GM19438 (cell line): ENCODE results near the gene IQGAP3.

ENCODE experiments used
- ATAC-seq: cut with Tn5 transposase; IDR thresholded peaks from one replicate; pipeline ENCODE4 v1.9.1; 2021; ENCODE audit warnings: low read depth; ENCODE audit not compliant: unreplicated experiment

Gene IQGAP3

DNA sequence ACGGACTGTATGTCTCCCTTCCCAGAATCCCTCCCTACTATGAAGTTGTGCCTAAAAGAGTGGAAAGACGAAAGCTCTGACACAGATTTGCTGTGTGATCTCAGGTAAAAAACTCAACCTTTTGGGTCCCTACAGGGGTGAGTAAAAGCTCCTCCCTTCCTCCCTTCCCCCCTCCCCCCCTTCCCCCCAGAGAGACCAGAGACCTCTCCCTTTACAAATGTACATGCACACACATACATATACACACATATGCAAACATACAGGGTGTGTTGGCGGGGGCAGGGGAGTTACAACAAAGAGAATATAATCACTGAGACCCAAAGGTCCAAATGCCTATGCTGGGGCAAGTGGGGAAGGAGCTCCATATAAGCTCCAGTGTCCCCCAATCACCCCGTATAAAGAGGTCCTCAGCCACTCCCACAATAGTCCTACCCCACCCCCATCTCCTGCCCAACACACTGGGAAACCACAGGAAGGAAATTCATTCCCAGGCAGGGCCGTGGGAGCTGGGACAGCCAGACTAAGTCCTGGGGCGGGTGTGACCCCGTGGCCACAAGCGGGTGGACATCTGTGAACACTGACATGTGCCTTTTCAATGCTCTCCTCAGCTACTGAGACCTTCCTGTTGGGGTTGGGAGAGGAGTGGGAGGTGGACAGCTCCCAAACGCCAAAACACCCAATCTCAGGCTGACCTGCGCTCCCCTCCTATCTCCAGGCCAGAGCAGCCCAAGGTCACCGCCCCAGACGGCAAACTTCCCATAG lies 73.8 kb downstream of the IQGAP3 start:
- ATAC-seq: no peak

DNA sequence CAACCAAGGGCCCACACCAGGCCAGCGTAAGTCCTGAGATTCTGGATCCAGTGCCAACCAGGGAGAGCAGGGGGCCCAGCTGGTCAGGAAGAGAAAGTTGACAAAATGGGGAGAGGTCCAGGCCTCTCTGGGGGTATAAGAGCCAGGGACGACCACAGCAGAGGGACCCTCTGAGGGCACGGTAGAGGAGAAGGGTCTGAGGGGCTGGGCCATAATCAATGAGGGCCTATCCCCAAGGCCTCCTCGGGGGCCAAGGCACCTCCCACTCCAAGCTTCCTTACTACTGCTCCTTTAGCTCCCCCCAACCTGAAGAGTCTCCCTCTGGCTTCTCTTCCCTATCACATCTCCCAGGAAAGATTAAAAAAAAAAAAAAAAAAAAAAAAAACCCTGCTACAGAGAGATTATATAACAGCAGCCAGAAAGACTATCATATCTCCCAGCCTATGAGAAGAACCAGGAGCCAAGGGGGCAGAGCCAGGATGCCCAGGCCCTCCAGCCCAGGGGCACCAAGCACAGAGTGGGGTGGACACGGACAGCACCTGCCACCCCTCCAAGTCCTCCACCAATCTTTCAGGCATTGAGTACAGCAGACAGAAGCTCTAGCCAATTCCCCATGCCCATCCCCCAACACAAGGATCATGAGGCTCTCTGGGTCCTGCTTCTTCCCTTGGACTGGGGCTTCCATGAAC lies 74.5 kb downstream of the IQGAP3 start:
- no peak for ATAC-seq

DNA sequence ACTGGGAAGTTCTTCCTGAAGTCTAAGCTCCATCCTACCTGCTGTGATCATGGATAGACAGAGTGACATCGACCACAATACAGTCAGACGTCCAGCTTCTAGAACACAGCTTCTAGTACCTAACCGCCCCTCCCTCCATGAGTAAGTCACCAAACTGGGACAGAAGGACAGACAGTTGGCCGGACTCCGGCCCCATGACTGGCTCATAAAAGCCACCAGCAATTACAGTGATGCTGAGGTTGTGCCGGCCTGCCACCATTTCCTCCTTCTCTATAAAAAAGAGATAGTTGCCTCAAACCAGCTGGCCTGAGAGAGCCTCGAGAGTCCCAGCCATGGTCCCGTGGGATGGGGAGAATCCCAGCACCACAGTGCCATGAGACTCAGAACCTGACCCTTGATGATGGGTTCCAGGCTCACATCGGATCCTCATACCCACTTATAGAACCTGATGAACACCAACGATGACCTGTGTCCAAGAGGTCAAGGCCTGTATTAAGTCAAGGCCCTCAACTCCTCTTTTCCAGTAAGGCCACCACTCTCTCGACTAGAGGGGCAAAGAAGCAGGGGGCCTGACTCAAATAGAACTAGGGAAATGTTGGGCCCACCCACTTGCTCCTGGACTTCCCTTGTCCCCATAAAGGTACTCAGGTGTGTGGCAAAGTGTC lies 75.2 kb downstream of the IQGAP3 start:
- ATAC-seq: no peak

DNA sequence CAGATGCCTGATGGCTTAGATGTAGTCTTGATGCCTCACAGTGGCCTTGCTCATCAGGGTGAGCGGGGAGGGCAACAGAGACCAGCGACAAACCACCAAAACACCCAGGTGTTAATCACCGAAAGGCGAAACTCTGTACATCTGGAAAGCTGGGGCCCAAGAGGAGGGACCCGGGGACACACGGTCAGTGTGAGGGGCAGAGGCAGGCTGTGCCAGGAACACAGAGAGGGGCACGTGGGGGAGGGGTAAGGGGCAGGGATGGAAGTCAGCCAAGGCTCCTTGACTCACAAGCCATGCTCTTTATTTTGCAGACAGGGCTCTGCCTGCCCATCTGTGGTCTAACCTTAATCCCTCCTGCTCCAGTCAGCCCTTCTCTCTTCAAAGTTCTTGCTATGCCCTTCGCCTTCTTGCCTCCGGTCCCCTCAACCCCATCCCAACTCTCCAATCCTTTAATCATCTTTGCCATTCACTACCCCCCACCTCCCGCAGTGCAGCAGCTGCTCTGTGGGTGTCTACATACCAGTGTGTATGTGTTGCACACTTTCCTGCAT lies 76.1 kb downstream of the IQGAP3 start:
- ATAC-seq: no peak

DNA sequence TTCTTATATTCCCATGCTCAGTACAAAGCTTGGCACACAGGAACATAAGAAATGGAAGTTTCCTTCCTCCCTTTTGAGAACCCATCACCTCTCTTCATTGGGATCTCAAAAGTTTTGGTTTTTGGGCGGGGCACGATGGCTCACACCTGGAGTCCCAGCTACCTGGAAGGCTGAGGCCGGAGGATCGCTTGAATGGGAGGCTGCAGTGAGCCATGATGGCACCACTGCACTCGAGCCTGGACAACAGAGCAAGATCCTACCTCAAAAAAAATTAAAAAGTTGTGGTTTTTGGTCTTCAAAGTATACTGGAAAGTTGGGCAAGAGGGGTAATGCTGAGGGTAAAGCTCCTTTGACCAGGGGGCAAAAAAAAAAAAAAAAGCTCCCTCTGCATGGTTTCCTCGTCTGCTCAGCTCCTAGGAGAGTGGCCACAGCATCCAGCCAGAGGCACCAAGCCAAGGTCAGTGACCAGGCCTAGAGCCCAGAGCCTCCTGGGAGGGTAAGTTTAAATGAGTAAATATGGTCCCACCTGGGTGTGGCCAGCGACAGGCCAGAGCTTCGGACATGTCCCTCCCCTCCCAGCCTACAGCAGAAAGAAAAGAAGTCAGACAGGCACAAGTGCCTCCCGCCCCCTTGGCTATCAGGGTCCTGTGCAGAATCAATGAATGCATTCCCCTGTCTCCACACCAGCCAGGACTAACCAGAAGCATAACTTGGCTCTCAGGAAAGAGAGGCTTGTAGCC lies 76.8 kb downstream of the IQGAP3 start:
- ATAC-seq: no peak

DNA sequence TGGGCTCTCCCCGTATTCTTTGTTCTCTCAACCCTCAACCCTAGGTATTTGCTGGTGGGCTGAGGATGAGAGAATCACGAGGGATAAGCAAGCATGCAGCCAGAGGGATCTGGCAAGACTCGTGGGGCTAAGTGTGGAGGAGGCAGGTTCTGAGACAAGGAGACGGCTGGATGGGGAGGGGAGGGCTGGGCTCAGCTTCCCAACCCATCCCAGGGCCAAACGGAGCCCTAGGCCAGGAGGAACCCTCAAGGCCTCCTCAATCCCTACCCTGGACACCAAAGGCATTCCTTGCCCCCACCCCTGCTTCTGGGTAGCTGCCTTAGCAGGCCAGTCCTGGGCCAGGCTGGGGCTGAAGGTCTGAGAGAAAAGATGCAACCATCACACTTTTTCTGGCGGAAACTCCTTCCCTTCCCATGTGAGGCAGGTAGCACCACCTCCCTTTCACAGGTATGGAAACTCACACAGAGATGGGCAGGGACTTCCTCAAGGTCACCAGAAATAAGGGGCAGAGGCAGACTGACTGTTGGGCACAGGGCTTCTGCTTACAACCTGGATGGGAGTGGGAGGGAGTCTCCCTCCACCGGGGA lies 78.0 kb downstream of the IQGAP3 start:
- ATAC-seq: no peak

DNA sequence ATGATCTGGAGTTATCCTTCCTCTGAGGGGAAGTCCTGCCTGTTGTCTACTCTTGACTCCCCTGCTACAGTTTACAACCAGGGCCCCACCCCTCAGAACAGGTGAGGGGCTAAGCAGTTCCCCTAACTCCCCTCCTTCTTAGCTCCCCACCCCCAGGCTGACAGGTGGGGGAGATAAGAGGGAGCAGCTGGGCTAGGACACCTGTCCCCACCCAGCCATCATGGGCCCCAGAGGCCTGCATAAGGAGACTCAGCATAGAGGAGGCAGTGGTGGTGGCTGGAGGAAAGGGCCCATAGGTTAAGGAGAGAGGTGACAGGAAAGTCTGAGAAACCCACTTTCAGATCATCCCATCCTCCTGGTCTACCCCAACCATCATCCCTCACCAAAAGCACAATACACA lies 78.6 kb downstream of the IQGAP3 start:
- ATAC-seq: no peak

DNA sequence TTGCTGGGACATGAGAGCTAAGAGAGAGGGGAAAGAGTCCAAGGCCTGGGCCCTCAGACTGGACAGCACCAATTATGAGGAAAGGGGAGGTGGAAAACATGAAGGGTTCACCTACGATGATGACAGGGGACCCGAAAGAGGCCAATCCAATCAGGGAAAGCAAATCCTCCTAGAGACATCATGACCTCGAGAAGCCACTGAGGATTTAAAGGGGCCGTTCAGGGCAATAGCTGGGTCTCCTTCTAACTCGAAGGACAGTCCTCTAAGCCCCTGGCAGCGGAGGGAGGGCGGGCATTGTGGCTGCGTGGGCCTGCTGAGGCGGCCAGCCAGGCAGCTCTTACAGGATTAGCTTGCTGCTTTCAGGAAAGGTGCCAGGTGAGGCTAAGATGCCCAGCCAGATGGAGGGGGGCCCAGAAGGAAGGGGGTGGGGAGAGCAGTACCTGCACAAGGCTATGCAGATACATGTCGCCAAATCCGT lies 79.2 kb downstream of the IQGAP3 start:
- no peak for ATAC-seq

DNA sequence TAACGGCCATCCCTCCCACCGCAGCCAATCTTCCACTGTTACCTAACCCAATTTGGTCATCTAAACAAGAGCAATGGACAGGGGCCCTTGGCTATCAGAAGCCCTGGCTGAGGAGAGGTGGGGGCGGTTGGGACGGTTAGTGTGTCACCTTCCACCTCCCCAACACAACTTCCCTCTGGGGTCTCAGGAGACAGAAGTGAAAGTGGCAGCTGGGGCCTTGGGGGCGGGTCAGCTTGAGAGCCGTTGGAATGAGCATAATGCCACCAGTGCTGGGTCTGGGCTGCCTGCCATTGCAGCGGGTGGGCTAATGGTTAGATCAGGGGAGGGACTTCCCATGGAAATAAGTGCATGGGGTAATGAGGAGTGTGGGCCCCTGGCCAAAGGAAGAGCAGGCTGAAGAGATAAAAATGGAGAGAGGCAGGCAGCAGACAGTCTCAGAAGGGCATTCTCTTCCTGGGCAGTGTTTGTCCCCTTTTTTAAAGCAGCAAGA lies 79.7 kb downstream of the IQGAP3 start:
- no peak for ATAC-seq

DNA sequence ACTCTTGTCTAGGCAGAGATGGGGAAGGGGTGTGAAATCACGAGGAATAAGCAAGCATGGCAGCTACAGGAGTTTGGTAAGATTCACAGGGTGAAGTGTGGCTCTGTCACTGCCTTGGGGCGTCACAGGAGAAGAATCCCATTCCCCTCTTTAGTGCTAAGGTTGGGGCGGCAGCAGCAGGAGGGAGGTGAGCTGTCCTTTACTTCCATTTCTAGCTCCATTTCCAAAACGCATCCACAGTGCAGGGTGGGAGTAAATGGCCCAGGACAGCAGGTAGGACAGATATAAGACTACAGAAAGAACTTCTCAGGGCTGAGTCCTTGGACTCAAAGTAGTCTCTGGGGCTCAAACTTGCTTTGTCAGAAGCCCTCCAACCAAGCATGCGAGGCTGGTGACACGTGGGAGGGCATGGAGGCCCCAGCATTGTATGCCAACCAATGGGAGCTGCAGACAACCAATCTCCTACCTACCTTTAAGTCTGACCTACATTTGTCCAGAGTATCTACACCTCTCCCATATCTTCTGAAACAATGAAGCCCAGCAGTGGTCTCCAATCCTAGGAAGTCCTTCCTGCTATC lies 80.3 kb downstream of the IQGAP3 start:
- no peak for ATAC-seq

DNA sequence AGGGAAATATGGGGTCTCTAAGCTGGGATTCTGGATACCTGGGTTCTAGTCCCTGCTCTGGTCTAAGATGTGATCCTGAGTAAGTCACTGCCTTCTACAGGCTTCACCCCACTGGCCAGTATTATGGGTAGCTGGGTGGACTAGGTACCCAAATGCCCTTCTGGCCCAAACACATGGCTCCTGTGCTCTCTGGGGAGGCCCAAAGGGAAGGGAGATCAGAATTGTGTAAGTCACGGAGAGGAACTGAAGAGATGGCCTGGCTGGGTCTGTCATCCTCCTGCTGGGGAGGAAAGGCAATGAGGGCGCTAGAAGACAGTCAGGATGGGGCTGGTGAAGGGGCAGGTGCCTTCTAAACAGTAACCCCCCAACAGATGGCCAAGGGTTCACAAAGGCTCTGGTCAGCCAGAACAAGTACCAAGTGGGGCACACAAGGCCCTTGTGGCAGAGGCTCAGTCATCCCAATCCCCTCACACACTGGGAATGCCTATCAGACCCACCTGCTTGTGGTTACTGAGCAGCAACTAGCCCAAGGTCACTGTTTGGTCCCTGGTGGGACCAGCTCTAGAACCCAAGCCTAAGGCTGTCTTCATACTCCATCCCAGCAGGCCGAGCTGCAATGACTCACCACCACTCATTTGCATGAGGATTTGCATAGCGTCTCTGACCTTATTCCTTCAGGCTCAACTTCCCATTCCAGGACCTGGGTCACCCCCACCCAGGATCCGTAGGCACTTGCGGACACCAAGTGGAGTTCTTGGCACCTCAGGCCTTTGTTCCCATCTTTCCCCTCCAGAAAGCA lies 81.0 kb downstream of the IQGAP3 start:
- no peak for ATAC-seq

DNA sequence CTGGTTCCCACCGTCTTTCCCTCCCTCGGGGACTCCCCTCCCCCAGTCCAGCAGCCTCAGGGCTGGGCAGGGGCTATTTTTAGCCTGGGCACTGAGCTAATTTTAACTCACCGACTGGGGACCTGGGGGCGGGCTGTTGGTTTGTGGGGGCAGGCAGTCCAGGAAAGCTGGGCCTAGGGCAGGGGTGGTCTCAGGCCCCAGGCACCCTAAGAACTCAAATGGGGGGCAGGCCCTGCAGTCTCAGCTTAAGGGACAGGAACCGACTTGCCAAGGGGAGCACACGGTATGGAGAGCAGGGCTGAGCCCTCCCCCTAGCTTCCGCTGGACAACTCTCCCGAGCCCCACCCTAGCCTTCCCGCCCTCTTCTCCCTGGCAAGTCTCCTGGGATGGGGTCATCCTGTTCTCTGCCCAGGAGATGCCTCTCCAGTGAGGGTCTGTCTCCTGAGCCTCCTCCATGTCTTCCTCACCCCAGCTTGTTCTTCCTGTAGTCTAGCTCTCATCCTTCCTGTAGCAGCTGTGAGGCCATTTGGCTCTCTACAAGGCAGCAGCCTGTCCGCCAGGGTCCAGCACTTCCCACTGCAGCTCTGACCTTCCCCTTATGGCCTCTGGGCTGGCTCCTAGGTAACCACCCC lies 81.8 kb downstream of the IQGAP3 start:
- ATAC-seq: no peak

DNA sequence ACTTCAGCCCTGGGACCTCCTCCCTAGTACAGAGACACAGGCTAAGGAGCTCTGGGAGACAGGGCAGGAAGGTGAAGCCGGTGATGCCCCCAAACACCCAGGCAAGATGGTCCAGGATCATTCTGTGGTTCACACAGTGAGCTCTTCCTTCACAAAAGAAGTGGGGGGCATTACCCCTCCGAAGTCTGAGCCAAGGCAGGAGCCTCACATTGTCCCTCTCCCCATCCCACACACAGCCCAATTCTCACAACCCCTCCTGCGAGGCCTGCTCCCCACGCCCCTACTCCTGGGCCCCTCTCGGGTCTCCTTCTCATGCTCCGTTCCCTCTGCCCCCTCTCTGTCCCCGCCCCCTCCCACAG lies 82.5 kb downstream of the IQGAP3 start:
- no peak for ATAC-seq

DNA sequence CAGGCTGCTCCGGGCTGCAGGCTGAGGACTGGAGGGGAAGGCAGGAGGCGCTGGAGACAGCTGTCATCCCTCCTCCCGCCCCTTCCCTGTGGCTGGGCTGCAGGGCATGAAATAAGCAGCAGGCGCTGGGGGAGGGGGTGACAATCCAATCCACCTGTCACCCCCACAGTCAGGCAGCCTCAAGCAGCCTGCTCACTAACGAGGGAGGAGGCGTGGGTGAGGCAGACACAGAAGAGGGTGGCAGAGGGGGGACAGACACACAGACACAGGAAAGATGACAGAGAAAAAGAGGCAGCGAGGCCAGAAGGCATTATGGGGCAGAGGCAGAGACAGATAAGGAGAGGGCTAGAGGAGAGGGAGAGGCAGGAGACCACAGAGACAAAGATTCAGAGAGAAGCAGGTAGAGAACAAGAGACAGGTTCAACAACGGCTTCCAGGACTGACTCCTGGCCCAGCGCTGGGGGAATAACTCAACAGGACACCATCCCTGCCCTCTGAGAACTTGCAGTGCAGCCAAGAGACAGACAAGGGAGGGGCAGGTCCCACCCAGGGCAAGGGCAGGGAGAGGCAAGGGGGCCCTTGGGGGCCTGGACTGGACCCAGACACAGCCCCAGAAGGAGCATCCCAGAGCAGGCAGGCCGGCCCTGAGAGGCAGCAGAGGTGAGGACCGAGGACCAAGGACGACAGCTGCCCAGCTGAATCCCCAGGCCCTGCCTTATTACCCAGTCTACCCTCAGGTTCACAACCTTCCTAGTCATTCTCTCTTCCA lies 83.0 kb downstream of the IQGAP3 start:
- ATAC-seq: no peak

DNA sequence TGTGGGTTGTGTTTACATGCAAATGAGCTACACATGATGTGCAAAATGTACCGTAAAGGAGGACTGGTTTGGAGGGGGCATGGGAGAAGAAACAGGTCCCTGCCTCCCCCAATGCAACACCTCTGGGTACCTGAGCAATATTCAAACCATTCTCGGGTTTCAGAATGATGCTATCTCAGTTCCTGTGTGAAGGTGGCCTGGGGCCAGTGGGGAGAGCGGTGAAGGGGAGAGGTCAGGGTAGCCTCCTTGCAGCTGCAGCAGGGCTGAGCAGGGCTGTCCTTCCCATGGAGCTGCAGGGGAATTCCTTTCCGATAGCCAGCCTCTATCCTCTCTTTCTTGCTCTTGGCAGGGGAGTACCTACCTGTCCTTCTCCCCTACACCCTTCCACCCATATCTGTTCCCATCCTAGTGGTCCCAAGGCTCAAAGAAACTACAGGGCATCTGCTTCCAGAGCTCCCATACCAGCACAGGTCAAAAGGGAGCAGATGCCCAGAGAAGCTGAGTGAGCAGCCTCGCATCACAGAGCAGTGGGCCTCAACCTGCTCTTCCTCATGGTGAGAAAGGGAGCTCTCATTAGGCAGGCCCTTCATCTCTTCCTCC lies 83.7 kb downstream of the IQGAP3 start:
- ATAC-seq: peak; percentile 61

DNA sequence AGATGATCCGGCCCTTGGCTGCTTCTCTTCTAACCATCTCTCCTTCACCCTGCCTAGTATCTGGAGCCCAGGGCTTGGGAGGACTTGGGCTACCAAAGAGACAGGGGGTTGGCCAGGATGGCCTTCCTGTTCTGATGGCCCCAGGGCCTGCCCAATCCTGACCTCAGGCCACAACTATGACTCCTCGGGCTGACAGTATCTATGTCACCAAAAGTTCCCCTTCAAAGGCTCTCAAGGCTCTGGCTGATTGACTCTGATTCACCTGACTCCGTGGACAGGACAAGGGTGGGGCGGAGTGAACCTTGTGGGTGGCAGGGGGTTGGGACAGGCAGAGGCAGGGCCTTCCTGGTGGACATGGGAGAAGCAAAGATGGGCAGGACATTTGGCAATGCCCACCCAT lies 84.5 kb downstream of the IQGAP3 start:
- no peak for ATAC-seq
